Hypothalamus (tissue), 51 donors: ENCODE data around the gene ADRM1.
A peak's percentile ranks its signal among the peaks of the same experiment; 100 is the strongest.

ENCODE experiments used
- DNase-seq, 51 donors: peaks; one replicate each; lab custom pipeline; 2025; lab: John Stamatoyannopoulos, UW

ADRM1 gene

DNA sequence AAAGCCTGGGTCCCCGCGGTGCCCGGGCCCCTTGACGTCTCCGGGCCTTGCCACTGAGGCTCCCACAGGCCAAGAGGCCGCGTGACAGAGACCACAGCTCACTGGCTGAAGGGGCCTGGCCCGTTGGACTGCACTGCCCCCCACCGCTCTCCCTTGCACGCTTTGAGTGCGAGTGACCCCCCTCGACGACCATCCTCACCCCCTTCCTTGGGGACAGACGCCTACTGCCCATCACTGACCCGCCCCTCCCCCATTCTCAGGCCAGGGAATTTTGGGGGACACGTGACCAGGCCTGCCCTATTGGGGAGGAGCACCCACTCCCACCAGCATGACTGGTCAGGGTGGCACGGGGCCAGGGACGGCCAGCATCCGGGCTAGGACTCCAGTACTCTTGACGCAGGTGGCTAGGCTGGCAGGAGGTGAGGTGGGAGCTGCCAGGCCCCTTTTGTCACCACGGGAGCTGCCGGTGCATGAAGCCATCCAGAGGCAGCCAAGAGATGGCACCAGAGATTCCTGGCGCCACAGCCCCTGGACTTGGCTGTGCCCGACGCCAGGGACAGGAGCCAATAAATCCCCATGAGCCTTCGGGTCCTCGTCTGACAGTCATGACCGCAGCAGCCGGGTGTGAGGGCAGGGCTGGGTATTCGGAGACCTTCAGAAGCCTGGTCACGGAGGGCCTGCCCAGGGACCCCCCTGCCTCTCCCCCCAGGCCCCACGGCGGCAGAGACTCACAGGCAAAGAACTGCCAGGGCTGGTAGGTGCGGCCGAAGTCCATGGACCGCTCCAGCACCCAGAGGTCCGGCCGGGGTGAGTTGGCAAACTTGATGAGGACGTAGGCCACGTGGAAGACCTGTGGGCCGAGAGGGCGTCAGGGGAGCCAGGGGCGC is 49.8 kb downstream of the ADRM1 start:
- peak in 44 of 51 donors; percentile 17 to 89 (median 72) for DNase-seq

DNA sequence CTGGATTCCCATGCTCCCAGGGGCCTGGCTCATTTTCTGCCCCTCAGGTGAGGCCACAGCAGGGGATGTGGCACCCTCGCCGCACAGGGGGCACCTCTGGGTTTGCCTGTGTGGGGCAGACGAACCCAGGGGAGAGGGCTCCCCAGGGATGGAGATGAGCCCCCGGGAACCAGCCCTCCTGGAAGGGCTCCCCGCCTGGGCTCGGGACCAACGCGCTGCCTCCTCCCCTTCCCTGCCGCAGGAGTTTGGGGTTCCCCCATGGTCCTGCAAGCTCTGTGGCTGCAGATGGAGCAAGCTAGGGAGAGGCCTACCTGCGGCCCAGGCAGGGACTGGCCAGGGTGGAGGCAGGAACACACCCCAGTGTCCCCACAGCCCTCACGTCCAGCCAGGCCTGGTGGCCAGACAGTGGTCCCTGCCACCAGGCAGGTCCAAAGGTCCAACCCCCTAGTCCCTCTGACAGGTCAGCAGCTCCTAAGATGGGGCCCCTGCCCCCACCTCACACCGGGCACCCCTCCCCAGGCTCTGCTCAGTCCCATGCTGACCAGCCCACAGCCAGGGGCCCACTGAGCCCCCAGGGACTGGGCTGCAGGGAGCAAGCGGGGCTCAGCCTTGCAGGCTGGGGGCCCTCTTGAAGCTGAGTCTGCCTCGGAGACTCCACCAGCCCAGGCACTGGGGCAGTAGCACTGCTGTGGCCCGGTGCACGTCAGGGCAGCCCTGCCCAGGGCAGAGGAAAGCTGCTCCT is 50.7 kb downstream of the ADRM1 start:
- no peak for DNase-seq

DNA sequence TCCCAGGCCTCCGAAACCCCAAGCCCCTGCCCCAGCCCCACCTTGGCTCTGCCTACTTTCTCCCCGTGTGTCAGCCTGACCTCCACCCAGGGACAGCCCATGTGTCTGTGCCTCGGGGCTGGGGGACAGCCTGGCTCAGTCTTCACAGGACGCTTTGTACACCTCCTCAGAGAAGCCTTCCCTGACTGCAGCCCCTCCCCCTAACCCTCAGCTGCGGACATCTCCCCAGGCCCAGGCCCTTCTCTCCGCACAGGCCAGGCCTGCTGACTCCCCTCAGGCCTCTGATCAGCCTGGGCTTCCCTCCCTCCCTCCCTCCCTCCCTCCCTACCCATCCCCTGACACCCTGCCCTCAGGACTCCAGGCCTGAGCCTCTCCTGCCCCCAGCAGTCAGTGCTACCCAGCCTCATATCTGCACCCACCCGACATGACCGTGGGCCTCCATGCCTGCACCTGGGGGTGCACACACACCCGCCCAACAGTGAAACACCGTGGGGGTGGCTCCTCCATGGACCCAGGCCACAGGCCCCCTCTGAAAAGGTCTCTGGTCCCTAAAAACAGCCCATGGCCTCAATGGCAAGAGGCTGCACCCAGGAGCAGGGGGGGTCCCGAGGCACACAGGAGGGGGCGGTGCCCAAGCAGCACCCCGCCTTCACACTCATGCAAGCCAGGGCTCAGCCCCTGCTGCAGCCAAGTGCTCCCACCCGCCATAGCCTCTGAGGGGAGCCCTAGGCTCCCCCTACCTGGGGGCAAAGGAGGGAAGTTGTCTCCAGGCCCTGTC is 51.4 kb downstream of the ADRM1 start:
- DNase-seq: no peak

DNA sequence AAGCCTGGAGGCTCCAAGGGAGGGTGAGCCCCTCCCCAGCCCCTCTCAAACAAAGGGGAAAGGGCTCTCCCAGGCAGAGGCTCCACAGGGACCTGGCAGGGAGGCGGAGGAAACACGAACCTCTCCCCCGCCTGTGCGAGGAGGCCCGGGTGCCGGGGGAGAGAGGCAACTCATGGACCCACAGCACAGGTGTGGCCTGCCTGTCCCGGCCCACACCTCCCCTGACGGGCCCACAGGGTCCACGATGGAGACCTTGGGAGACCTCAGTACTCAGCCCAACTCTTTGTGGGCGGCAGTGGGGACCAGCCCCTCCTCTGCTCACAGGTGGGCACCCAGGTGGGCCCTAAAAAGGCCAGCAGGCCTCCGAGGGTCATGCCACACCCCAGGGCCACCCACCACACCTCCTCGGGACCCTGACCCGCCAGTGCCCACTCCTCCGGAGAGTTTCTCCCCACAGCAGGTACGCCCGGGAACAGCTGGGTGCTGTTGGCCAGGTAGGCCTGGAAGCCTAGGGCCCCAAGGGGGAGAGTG is 52.1 kb downstream of the ADRM1 start:
- no peak for DNase-seq

- DNase-seq: peak in 18 of 51 donors; percentile 25 to 70 (median 38)
These were observed 52.7 kb downstream of the ADRM1 start for GRCh38 chr20:62355516-62355877.

DNA sequence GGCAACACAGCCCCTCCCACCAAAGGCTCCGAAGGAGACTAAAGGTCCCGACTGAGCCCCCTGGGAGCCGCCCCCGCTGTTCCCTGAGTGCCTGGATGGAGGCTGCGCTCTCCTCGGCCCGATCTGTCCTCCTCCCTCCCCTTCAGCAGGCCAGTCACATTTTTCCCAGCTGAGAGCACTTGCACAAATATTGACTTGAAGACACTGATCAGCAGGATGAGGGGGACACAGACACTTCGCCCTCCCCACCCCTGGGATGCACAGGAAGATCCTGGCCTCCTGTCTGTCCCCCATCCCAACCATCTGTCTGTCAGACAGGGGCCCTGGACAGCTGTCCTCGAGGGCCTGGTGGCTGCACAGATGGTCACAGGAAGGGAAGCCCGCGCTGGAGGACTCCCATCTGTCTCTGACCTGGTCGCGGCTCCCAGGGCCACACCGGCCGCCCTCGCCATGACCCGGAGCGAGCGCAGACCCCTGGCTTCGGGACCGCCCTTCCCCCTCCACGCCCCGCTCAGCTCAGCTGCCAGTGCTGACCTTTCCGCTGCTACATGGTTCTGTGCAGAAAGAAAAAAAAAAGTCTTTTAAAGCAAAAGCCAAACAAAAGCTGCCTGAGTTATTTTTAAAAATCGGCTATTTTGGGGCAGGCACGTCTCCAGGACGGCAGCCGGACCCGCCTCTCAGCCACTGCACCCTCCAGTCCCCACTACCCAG is 53.2 kb downstream of the ADRM1 start:
- no peak for DNase-seq

- no peak for DNase-seq
These were observed 53.9 kb downstream of the ADRM1 start for GRCh38 chr20:62356589-62357186.

GRCh38 chr20:62357187-62357667 is 54.4 kb downstream of the ADRM1 start:
- DNase-seq: peak in 4 of 51 donors; percentile 27 to 39 (median 33)

- no peak for DNase-seq
These were observed 54.9 kb downstream of the ADRM1 start for GRCh38 chr20:62357681-62358080.
